NCI-H69 (cell line): ENCODE data around the gene TTLL5.

Experiments
- DNase-seq: peaks from one replicate; lab custom pipeline; 2025; lab: John Stamatoyannopoulos, UW

The TTLL5 gene

DNA sequence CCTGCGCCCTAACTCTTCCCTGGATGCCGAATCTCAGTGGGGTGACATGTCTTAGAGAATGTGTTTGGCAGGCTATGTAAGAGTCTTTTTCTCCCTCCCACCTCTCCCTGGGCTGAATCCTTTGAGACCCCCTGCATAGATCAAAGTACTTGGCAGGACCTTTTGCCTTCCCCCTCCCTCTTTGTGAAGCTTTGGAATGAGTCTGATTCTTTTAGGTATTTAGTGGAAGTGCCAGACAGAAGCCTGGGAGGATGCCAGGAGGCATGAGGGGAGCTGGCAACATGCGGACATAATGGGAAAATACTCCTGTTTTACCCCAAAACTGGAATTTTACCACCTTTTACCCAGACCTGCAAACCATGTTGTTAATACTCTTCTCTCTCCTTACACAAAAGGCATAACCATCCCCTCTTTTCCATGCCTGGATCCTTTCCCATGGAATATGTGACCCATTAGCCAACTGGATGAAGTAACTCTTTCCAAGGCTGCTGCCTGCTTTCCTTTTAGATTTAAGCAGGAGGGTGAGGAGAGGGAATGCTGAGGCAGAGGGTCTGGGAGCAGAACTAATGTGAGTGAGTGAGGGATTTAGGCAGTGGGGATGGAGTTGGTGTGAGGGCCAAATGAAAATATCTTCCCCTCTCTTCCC is 41.7 kb downstream of the TTLL5 start:
- no peak for DNase-seq

DNA sequence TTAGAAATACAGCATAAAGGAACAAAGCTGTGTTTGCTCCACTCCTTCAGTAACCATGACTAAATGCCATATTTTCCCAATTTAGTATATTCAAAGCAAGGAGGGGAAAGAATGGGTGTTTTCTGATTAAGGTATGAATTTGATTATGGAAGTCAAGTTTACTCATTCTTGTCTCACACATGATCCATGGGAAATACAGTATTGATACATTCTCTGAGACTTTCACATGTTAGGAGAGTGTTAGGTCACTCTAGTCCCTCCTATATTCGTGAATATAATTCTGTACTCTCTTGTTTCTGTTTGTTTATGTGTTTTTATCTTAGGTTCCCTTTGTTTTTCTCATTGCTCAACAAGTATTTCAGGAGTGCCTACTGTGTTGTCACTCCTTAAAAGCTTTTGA is 42.4 kb downstream of the TTLL5 start:
- DNase-seq, result no peak

DNA sequence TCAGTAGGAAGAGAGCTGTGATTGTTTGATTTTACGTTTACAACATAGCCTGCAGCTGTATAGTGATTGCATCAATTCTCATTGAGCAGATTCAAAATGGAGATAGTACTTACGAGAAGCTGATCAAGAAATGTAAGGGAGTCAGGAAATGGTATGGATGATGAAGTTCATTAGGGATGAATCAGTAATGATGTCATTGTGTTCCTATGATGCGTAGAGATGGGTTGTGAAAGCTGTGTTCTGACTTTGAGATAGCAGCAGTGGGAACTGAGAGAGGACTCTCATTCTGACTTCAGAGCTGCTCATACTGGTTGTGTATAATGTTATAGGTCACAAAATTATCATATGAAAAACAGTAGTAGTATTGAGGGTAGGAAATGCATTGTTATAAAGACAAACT is 44.0 kb downstream of the TTLL5 start:
- DNase-seq, result no peak

DNA sequence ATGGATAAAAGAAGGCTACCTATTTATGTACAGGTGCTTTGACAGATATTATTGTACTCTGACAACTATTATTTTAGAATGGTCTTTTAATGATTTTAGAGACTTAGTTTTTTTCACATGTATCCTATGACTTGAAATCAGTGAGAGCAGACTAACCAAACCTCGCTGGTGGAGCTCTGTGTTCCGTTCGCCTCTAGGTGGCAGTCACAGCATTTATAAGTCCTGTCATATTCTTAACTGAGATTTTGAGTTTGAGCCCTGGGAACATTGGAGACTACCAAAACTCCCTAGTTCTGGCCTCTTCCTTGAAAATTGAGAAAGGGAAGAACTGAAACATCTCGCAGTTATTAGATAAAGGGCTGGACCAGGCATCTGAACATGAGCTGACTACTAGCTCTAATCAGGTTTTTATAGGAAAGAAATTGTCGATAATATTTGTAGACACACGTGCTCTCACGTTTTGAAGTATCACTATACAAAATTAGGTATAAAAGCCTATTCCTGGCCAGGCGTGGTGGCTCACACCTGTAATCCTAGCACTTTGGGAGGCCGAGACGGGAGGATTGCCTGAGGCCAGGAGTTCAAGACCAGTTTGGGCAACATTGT is 48.3 kb downstream of the TTLL5 start:
- DNase-seq, result peak; percentile 80

GRCh38 chr14:75711105-75711795 is 50.2 kb downstream of the TTLL5 start:
- peak; percentile 49 for DNase-seq

GRCh38 chr14:75711796-75712211 is 50.8 kb downstream of the TTLL5 start:
- peak; percentile 9 for DNase-seq

DNA sequence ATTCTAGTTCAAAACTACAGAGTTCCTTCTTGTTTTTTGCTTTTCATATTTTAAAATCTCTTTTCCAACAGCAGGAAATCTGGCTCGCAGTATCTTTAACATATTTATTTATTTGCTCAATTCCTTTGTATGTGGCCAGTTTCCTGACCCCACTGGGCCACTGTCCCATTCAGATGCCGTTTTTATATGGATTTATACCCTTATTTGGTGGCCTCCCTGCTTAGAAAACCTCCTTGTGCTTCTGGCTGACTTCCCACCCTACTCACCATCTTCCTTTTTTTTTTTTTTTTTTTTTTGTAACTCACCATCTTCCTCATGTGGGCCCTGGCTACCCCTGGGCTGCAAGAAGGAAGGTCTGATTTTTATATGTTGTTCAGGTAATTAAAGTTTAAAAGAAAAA is 53.9 kb downstream of the TTLL5 start:
- DNase-seq, result no peak

GRCh38 chr14:75715926-75716780 is 55.1 kb downstream of the TTLL5 start:
- no peak for DNase-seq

- no peak for DNase-seq
These were observed 56.7 kb downstream of the TTLL5 start for GRCh38 chr14:75717729-75718128.

DNA sequence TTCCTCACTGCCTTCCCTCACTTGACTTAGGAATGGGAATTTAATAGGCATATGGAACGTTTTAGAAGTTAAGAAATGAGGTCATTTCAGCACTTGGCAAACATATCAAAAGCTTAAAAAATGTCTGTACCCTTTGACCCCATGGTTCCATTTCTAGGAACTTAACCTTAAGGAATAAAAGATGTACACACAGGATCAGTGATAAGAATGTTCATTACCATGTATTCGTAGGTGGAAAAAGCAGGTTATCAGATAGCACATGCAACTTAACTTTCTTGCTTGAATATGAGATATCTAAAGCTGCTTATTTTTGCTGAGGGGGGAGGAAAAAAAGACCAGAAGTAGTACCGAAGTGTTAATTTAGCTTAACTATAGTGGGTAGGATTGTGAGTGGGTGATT is 57.2 kb downstream of the TTLL5 start:
- no peak for DNase-seq

- no peak for DNase-seq
These were observed 59.1 kb downstream of the TTLL5 start for GRCh38 chr14:75720116-75720515.

GRCh38 chr14:75720842-75721498 is 59.9 kb downstream of the TTLL5 start:
- no peak for DNase-seq

- no peak for DNase-seq
These were observed 62.7 kb downstream of the TTLL5 start for GRCh38 chr14:75723716-75724115.

GRCh38 chr14:75724414-75725204 is 63.6 kb downstream of the TTLL5 start:
- no peak for DNase-seq

GRCh38 chr14:75725481-75725880 is 64.4 kb downstream of the TTLL5 start:
- no peak for DNase-seq

DNA sequence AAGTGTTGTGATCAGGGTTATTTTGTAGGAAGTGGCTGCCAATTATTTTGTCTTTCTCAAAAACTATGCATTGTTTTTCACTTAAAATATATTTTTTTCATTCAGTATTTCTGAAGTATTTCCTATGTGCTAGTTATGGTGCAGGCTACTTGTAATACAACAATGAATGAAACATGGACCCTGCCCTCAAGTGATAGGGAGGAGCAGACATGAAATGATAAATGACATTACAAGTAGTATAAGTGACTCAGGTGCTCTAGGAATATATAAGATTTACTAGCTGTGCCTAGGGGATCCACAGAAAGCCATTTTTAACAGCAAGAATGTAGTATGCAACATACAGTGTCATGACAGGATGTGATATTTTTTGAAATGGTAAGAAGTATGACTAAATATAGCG is 65.3 kb downstream of the TTLL5 start:
- DNase-seq, result no peak

- no peak for DNase-seq
These were observed 66.1 kb downstream of the TTLL5 start for GRCh38 chr14:75727124-75727523.

- no peak for DNase-seq
These were observed 71.8 kb downstream of the TTLL5 start for GRCh38 chr14:75732888-75733287.

DNA sequence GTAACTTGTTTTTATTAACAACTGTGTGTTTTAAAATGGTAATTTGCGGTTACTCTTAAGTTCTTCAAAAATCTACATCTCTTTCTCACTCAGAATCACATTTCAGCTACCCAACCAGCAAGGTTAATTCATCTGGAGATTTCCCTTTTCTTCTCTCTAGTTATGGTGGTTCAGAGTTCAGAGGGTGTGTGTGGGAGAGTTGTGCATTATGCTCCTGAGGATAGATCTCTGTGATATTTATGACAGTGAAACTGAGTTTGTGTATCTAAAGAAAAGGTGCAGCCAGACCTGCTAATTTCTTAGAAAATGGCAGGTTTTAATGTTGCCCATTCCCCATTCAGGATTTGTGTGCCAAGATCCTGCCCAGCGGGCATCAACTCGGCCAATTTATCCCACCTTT is 73.8 kb downstream of the TTLL5 start:
- DNase-seq, result no peak

DNA sequence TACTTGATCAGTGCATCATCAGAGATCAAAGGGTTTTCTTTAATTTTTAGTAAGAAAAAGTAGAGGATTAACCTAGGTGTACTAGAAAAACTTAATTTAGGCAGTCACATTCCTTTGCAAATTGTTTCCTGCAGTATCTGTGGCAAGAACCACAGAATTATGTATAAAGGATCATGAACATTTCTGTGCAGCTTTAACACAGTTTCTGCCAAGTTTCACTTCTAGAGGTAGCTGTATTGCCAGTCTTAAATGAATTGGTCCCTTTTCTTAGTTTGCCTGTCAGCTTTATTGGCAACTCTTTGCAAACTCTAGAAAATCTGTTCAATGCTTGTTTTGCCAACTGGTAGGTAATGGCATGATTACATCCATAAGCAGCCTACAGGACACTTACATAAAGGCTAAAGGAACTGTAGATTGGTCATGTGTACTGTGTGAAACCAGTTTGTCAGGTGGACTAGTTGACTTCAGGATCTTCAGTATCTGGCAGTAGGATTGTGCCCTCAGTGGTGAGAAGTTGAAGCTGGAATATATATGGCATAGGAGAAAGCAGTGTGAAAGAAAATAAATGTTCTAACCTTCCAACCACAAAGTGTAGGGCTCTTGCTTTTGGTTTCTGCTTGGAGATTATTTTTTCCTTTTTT is 75.9 kb downstream of the TTLL5 start:
- no peak for DNase-seq

DNA sequence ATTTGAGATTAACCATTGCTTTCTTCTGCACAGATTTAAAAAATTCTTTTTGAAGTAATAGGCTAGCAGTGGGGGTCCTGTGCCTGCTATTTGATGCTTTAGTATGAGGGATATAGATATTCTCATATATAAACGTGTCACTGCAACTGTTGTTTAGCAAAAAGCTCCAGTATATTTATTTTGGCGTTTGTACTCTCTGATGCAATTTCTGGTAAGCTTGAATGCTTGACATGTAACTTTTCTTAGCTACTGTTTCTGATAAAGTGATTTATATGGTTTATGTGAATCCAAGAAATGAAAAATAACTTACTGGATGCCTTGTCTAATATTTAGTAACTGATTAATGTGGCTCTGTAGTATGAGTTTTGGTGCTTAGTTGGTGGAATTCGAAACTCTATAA is 77.1 kb downstream of the TTLL5 start:
- no peak for DNase-seq
